Neutrophil (primary cell): ENCODE data around the gene TMEM87B.

Source experiments
- H3K27ac ChIP-seq: fragments of 200-600 bp; sonication (generic); 2 replicates; pipeline ENCODE4 v1.5.1; 2016; ENCODE audit warnings: mild to moderate bottlenecking, moderate library complexity
- H3K27me3 ChIP-seq: fragments of 200-600 bp; sonication (generic); 2 replicates; pipeline ENCODE4 v1.6.0; 2016; ENCODE audit warnings: mild to moderate bottlenecking
- H3K36me3 ChIP-seq: fragments of 200-600 bp; sonication (generic); 2 replicates; pipeline ENCODE4 v1.5.1; 2017
- H3K4me1 ChIP-seq, 2 experiments: fragments of 200-600 bp in 1 of 2; sonication (generic) in 1 of 2; 1 replicate in 1 of 2; 2 replicates in 1 of 2; pipeline versions ENCODE4 v1.5.1 to v1.6.1; 2013 to 2016; ENCODE audit warnings: low read depth in 1 of 2, low read length in 1 of 2, mild to moderate bottlenecking in 1 of 2, moderate library complexity in 1 of 2; ENCODE audit not compliant: control insufficient read depth in 1 of 2, insufficient read depth in 1 of 2
- H3K4me3 ChIP-seq, 2 experiments: fragments of 200-600 bp in 1 of 2; sonication (generic) in 1 of 2; 1 replicate in 1 of 2; 2 replicates in 1 of 2; pipeline ENCODE4 v1.5.1; 2013 to 2016; ENCODE audit warnings: low read depth in 1 of 2, low read length in 1 of 2, mild to moderate bottlenecking in 1 of 2, moderate library complexity in 1 of 2
- H3K9me3 ChIP-seq: fragments of 200-600 bp; sonication (generic); 2 replicates; pipeline ENCODE4 v1.5.1; 2016
- CTCF ChIP-seq: fragments of 200-600 bp; sonication (generic); IDR thresholded peaks from 2 replicates; pipeline ENCODE4 v1.5.1; 2016; ENCODE audit warnings: antibody characterized with exemption

The TMEM87B gene

DNA sequence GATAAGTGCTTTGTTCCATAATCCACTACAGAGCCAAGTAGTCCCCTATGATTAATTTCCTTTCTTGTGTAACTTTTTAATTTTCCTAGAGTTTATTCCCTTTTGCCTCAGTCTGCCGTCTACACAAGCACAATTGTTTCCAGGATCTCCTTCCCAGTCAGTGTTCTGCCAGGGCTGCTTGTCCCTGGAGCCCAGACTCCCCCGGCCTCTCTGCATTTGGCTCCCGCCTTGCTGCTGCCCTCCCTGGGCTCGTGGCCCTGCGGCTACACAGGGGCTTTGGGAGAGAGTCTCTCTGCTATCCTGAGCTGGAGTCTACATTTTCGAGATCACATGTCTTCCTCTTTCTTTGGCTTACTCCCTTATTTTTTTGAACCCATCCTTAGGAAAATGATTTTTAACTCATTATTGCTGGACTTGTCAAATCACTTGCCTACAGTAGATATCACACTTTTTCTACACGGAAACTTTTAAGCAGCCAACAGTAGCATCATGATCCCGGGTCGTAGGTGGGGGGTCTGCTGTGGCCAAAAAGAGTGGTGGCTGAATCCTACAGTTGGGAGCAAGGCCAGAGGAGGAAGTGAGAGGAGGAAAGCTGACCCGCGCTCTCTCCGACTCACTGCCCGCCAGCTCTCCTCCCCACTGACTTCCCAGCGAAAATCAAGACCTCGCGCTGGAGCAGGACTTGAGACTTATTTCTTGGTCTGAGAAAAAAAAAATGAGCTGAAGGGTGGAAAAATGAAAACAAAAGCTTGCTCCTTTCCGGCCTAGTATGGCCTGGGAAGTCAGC lies 92.5 kb downstream of the TMEM87B start:
- Histone ChIP-seq H3K4me1 (no peaks in the 10 kb centered on the region), H3K4me3 (no peak overlapping the region), H3K27me3 (peaks cover 26% of the 10 kb centered on the region), H3K9me3 (no peaks in the 10 kb centered on the region), H3K36me3 (no peaks in the 10 kb centered on the region), H3K27ac (no peak overlapping the region)
- no peak for TF ChIP-seq CTCF

- H3K27ac ChIP-seq: no peak overlapping the region
- no peak for TF ChIP-seq CTCF
- no peaks in the 10 kb centered on the region for H3K4me1 ChIP-seq
- no peak overlapping the region for H3K4me3 ChIP-seq
- peaks cover 17% of the 10 kb centered on the region for H3K27me3 ChIP-seq
- H3K36me3 ChIP-seq: no peaks in the 10 kb centered on the region
- H3K9me3 ChIP-seq: no peaks in the 10 kb centered on the region
These were observed 93.4 kb downstream of the TMEM87B start for GRCh38 chr2:112148477-112148876.

DNA sequence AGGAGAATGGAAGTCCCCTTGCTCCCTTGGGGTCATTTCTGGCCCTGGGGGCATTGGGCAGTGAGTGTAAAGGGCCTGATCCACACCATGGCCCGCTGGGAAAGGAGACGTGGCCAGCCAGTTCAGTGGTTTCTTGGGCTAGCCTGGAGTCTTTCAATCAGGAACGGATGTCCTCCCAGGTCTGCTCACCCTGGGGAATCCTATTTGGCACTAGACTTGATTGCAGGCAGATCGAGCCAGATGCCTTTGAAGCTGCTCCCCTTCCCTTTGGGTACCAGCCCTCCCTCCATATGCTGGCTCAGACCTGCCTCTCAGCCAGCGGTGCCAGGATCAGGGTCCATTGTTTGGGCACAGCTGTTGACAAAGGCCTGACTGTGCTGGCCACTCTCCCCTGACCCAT lies 94.1 kb downstream of the TMEM87B start:
- Histone ChIP-seq H3K4me3 (no peak overlapping the region), H3K27ac (no peak overlapping the region), H3K27me3 (peaks cover 10% of the 10 kb centered on the region), H3K9me3 (no peaks in the 10 kb centered on the region), H3K36me3 (no peaks in the 10 kb centered on the region), H3K4me1 (no peaks in the 10 kb centered on the region)
- TF ChIP-seq CTCF: no peak

- Histone ChIP-seq H3K9me3 (no peaks in the 10 kb centered on the region), H3K27me3 (peaks cover 9% of the 10 kb centered on the region), H3K36me3 (no peaks in the 10 kb centered on the region), H3K27ac (no peak overlapping the region), H3K4me3 (no peak overlapping the region), H3K4me1 (no peaks in the 10 kb centered on the region)
- TF ChIP-seq CTCF: no peak
These were observed 94.9 kb downstream of the TMEM87B start for GRCh38 chr2:112149866-112150435.

DNA sequence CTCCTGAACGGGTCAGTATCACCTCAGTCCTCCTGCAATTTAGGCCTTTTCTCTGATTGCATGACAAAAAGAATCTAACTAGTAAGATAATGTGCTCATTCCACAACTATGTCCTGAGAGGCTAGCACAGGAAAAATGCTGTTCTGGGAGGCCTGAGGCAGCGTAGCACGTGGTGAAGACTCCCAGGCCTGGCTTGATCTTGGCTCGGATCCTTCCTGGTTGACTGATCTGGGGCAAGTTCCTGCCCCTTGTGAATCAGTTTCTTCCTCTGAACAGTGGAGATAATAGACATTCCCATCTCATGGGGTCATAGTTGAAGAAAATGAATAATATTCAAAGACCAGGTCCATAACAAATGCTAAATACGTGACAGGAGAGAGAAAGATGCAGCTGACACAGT lies 95.4 kb downstream of the TMEM87B start:
- Histone ChIP-seq H3K27me3 (peaks cover 9% of the 10 kb centered on the region), H3K36me3 (no peaks in the 10 kb centered on the region), H3K4me1 (peaks cover 1 to 2% of the 10 kb centered on the region in 2 experiments), H3K9me3 (no peaks in the 10 kb centered on the region), H3K27ac (no peak overlapping the region), H3K4me3 (no peak overlapping the region)
- no peak for TF ChIP-seq CTCF
